Transverse colon (tissue), 3 donors: ENCODE measurements around the gene CRKL.

Source experiments
- POLR2A ChIP-seq: fragments of 450-650 bp; IDR thresholded peaks from one replicate; pipeline ENCODE4 v1.6.1; 2016; ENCODE audit warnings: antibody characterized with exemption, mild to moderate bottlenecking, moderate library complexity
- POLR2AphosphoS5 ChIP-seq, 3 donors: sonication (generic); formaldehyde crosslinking; IDR thresholded peaks; one replicate each; pipeline ENCODE4 v1.6.1; 2016; ENCODE audit warnings: antibody characterized with exemption in 3 of 3

DNA sequence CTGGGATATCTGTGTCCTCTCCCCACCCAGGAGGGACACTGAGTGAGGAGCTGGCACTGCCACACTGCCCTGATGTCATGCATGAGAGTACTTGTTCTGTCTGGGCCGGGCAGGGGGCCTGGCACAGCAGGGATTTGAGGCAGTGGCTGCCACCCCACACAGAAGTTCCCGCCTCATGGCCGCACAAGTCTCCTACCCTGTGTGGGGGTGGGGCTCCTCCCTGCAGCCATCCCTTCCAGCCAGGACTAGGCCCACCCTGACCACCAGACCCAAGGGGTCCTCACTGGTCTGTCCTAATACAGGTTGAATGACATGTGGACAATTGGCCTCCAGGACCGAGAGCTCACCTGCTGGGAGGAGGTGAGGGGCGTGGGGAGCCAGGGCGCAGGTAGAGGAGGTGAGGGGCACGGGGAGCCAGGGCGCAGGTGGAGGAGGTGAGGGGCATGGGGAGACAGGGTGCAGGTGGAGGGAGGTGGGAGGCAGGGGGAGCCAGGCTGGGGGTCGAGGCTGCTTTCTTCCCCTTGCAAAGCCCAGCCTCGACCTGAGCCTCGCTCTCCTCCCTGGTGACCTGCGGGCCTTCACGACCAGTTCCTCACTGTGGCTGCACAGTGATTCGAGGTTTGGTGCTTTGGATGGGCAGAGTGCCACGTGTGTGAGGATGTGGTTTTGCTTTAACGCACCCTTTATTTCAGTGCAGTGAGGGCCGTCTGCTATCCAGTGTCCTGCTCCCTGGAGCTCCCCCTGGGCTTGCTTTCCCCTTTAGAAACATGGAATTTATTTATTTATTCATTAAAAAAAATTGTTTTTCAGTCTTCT, 72.3 kb downstream of the CRKL start:
- TF ChIP-seq POLR2A, result no peak
- no peak for TF ChIP-seq POLR2AphosphoS5 (IDR thresholded peaks at IDR 0.05)
